Stomach (tissue), 4 donors: ENCODE measurements around the gene FAM43B.

Experiments
- CTCF ChIP-seq, 7 experiments: fragments of 450-650 bp in 4 of 7; fragments of 200-600 bp in 3 of 7; sonication (generic) in 3 of 7; IDR thresholded peaks; one replicate each; pipeline ENCODE4 v1.5.1; 2016 to 2019; ENCODE audit warnings: antibody characterized with exemption in 7 of 7, control low read depth in 2 of 7, mild to moderate bottlenecking in 1 of 7
- POLR2AphosphoS5 ChIP-seq, 3 donors: sonication (generic); formaldehyde crosslinking; IDR thresholded peaks; one replicate each; pipeline ENCODE4 v1.6.1; 2016; ENCODE audit warnings: antibody characterized with exemption in 3 of 3

- TF ChIP-seq CTCF (IDR thresholded peaks at IDR 0.05) (peak in 1 of 7 experiments; percentile 18), POLR2AphosphoS5 (IDR thresholded peaks at IDR 0.05) (peak; percentile 85 to 96 (median 91))
Measured at GRCh38 chr1:20507564-20508410, 44.6 kb upstream of the FAM43B start, which contains the start of gene MUL1.
